Measurements from ENCODE around the gene KCND2. TPM values are rescaled to one million over a fixed set of nuclear protein-coding genes. Genes with fewer than 3 reads are reported as not detected.
"Not testable (repeated sequence)": the region's sequence is repeated elsewhere in the genome, so short reads cannot be mapped to it uniquely, and the experiment has no call there.

The KCND2 gene
- total RNA-seq, 1 donor from 2014 or later, result 3.7 TPM

DNA sequence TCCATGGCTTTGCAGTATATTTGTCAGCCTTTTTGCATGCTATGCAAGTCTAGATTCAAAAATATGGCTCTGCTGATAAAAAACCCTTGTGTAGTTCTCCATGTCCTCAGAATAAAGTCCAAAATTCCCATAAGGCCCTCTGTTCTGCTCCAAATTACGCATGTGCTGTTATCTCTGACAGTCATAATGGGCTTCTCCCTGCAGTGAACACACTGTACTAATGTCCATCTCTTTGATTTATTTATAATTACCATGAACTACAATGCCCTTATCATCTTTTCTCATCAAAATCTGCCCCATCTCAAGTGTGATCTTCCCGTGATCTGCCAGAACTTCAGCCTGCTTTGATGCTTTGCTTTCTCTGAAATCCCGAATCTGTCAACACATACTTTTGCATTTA lies 497.2 kb downstream of the KCND2 start:
- DNase-seq (ENCODE audit: low spot score in 2 of 2, unreplicated experiment in 2 of 2), result no peak
- TF ChIP-seq, protein P1, sequence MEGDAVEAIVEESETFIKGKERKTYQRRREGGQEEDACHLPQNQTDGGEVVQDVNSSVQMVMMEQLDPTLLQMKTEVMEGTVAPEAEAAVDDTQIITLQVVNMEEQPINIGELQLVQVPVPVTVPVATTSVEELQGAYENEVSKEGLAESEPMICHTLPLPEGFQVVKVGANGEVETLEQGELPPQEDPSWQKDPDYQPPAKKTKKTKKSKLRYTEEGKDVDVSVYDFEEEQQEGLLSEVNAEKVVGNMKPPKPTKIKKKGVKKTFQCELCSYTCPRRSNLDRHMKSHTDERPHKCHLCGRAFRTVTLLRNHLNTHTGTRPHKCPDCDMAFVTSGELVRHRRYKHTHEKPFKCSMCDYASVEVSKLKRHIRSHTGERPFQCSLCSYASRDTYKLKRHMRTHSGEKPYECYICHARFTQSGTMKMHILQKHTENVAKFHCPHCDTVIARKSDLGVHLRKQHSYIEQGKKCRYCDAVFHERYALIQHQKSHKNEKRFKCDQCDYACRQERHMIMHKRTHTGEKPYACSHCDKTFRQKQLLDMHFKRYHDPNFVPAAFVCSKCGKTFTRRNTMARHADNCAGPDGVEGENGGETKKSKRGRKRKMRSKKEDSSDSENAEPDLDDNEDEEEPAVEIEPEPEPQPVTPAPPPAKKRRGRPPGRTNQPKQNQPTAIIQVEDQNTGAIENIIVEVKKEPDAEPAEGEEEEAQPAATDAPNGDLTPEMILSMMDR (IDR thresholded peaks at IDR 0.05; ENCODE audit: unreplicated experiment), result no peak
- no peak overlapping the region for H3K4me3 Mint-ChIP-seq
- H3K27ac Mint-ChIP-seq, result no peak overlapping the region
- H3K9me3 Mint-ChIP-seq, result peaks cover 5% of the 10 kb centered on the region
- H3K36me3 Mint-ChIP-seq, result no peaks in the 10 kb centered on the region
- H3K4me1 Mint-ChIP-seq, result peaks cover 5% of the 10 kb centered on the region
- no peaks in the 10 kb centered on the region for H3K27me3 Mint-ChIP-seq (ENCODE audit: low read depth)

DNA sequence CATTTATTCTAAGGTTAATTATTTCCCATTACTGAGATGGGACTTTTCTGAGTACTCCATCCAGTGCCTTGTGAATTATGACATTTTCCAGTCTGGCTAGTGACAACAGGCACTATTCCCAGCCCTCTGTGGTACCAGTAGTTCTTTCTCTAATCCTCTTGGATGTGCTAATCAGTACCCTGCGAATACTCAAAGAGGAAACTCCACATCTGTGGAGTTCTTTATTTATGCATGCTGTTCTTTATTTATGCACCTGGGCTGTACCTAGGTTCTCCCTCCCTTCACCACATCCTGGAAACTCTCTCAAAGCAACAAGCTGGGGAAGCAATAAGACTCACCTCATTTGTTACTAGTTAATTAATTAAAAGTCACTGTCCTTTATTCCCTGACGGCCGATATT lies 501.5 kb downstream of the KCND2 start:
- TF ChIP-seq, protein P1 (IDR thresholded peaks at IDR 0.05; ENCODE audit: unreplicated experiment), result no peak
- Mint-ChIP-seq H3K36me3 (no peaks in the 10 kb centered on the region), H3K4me3 (no peak overlapping the region), H3K27ac (no peak overlapping the region), H3K4me1 (peaks cover 8% of the 10 kb centered on the region), H3K27me3 (ENCODE audit: low read depth) (no peaks in the 10 kb centered on the region), H3K9me3 (peaks cover 5% of the 10 kb centered on the region)
- no peak for DNase-seq (ENCODE audit: low spot score in 2 of 2, unreplicated experiment in 2 of 2)

- Mint-ChIP-seq H3K4me3 (no peak overlapping the region), H3K36me3 (no peaks in the 10 kb centered on the region), H3K27me3 (ENCODE audit: low read depth) (no peaks in the 10 kb centered on the region), H3K9me3 (peaks cover 5% of the 10 kb centered on the region), H3K27ac (no peak overlapping the region), H3K4me1 (peaks cover 2% of the 10 kb centered on the region)
- TF ChIP-seq, protein P1 (IDR thresholded peaks at IDR 0.05; ENCODE audit: unreplicated experiment), result no peak
- DNase-seq (ENCODE audit: low spot score in 2 of 2, unreplicated experiment in 2 of 2), result no peak
Measured at GRCh38 chr7:120775755-120776154, 502.8 kb downstream of the KCND2 start.

- H3K4me3 Mint-ChIP-seq; H3K9me3 Mint-ChIP-seq; H3K27ac Mint-ChIP-seq; H3K36me3 Mint-ChIP-seq; DNase-seq (ENCODE audit: low spot score in 2 of 2, unreplicated experiment in 2 of 2); H3K27me3 Mint-ChIP-seq (ENCODE audit: low read depth); H3K4me1 Mint-ChIP-seq: not testable (repeated sequence)
Measured at GRCh38 chr7:120779078-120779477, 506.1 kb downstream of the KCND2 start.

DNA sequence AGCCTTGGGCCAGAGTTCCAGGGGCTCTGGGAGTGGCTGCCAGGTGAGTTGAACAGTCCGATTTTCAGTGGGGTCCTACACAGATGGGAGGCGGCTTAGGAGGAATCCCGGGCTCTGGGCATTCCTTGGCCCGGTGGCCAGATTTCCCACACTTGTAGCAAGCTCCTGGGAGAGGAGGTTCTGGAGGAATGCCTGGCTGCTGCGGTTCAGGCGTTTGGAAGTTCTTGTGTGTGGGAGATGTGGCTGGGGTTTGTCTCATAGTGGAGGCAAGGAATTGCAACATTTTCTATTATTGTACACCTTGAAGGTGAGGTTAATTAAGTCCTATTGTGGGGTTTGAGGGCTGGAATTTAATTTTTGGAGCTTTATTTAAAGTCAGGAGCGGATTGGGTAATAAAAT lies 507.5 kb downstream of the KCND2 start:
- H3K9me3 Mint-ChIP-seq; H3K36me3 Mint-ChIP-seq; DNase-seq (ENCODE audit: low spot score in 2 of 2, unreplicated experiment in 2 of 2); H3K27me3 Mint-ChIP-seq (ENCODE audit: low read depth); H3K4me3 Mint-ChIP-seq; H3K27ac Mint-ChIP-seq: not testable (repeated sequence)
- peaks cover 14% of the 10 kb centered on the region for H3K4me1 Mint-ChIP-seq

DNA sequence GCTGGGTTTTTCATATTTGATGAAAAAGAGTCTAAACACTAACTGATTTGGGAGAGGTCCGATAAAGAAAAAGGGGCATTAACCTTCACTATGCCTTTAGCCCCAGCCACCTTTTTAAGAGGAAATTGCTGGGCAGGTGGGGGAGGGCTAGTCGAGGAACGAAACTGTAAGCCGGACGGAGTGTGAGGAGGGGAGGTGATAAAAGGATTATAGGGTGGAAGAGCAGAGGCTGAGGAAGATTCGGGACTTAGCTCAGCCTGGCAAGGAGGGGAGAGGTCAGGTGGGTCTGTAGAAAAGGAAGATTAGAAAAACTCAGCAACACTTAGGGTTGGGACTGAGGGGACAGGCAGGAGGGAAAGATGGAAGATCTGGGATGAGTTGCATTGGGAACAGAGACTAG lies 508.0 kb downstream of the KCND2 start:
- no peak overlapping the region for H3K27ac Mint-ChIP-seq
- DNase-seq (ENCODE audit: low spot score in 2 of 2, unreplicated experiment in 2 of 2), result no peak
- no peaks in the 10 kb centered on the region for H3K36me3 Mint-ChIP-seq
- H3K4me1 Mint-ChIP-seq, result peaks cover 13% of the 10 kb centered on the region
- H3K9me3 Mint-ChIP-seq, result no peaks in the 10 kb centered on the region
- TF ChIP-seq, protein P1 (IDR thresholded peaks at IDR 0.05; ENCODE audit: unreplicated experiment), result no peak
- no peak overlapping the region for H3K4me3 Mint-ChIP-seq
- H3K27me3 Mint-ChIP-seq (ENCODE audit: low read depth), result no peaks in the 10 kb centered on the region

DNA sequence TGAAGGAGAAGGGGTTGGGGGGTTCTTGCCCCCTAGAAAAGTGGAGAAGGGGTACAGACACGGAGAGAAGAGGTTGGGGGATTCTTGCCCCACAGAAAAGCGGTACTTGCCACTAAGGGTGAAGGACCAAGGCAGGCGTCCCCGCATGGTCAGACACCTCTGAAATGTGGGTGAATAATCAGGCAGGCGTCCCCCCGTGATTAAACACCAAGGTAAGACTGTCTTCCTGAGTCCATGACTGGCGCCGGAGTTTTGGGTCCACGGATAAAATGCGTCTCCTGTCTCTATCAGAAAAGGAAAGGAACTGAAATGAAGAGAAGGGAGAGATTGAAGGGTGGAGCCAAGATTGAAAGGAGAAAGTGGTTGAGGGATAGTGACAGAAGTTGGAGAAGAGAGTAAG lies 508.9 kb downstream of the KCND2 start:
- DNase-seq (ENCODE audit: low spot score in 2 of 2, unreplicated experiment in 2 of 2), result not testable (repeated sequence)

More for the DNA sequence above, 508.9 kb downstream of the KCND2 start:
- H3K27ac Mint-ChIP-seq; H3K36me3 Mint-ChIP-seq; H3K27me3 Mint-ChIP-seq (ENCODE audit: low read depth); H3K4me3 Mint-ChIP-seq; H3K9me3 Mint-ChIP-seq: not testable (repeated sequence)
- H3K4me1 Mint-ChIP-seq, result peaks cover 13% of the 10 kb centered on the region
